ENCODE results near the gene FMN1. TPM values are rescaled to one million over a fixed set of nuclear protein-coding genes. Genes with fewer than 3 reads are reported as not detected.

FMN1 gene
- total RNA-seq, 1 donor from 2014 or later, result 1.6 TPM

GRCh38 chr15:33183334-33183733 lies 11.2 kb downstream of the FMN1 start:
- Mint-ChIP-seq H3K36me3 (no peaks in the 10 kb centered on the region), H3K27me3 (ENCODE audit: low read depth) (no peaks in the 10 kb centered on the region), H3K9me3 (no peaks in the 10 kb centered on the region), H3K4me1 (no peaks in the 10 kb centered on the region), H3K27ac (no peak overlapping the region), H3K4me3 (no peak overlapping the region)
- no peak for TF ChIP-seq CTCF (IDR thresholded peaks at IDR 0.05; ENCODE audit: unreplicated experiment)
- DNase-seq (ENCODE audit: low spot score in 2 of 2, unreplicated experiment in 2 of 2), result no peak

GRCh38 chr15:33182926-33183325 lies 11.6 kb downstream of the FMN1 start:
- Mint-ChIP-seq H3K9me3 (no peaks in the 10 kb centered on the region), H3K27me3 (ENCODE audit: low read depth) (no peaks in the 10 kb centered on the region), H3K36me3 (no peaks in the 10 kb centered on the region), H3K4me3 (no peak overlapping the region), H3K27ac (no peak overlapping the region), H3K4me1 (no peaks in the 10 kb centered on the region)
- DNase-seq (ENCODE audit: low spot score in 2 of 2, unreplicated experiment in 2 of 2), result no peak
- no peak for TF ChIP-seq CTCF (IDR thresholded peaks at IDR 0.05; ENCODE audit: unreplicated experiment)

GRCh38 chr15:33182278-33182905 lies 12.1 kb downstream of the FMN1 start:
- TF ChIP-seq CTCF (IDR thresholded peaks at IDR 0.05; ENCODE audit: unreplicated experiment), result no peak

GRCh38 chr15:33179874-33180273 lies 14.6 kb downstream of the FMN1 start:
- H3K9me3 Mint-ChIP-seq, result no peaks in the 10 kb centered on the region
- no peak for DNase-seq (ENCODE audit: low spot score in 2 of 2, unreplicated experiment in 2 of 2)
- H3K4me1 Mint-ChIP-seq, result no peaks in the 10 kb centered on the region
- H3K36me3 Mint-ChIP-seq, result no peaks in the 10 kb centered on the region
- H3K27ac Mint-ChIP-seq, result no peak overlapping the region
- TF ChIP-seq CTCF (IDR thresholded peaks at IDR 0.05; ENCODE audit: unreplicated experiment), result no peak
- H3K27me3 Mint-ChIP-seq (ENCODE audit: low read depth), result no peaks in the 10 kb centered on the region
- H3K4me3 Mint-ChIP-seq, result no peak overlapping the region

More at GRCh38 chr15:33182278-33182905, 12.1 kb downstream of the FMN1 start:
- no peak overlapping the region for H3K4me3 Mint-ChIP-seq
- no peaks in the 10 kb centered on the region for H3K36me3 Mint-ChIP-seq
- H3K4me1 Mint-ChIP-seq, result no peaks in the 10 kb centered on the region
- H3K27ac Mint-ChIP-seq, result no peak overlapping the region
- no peak for DNase-seq (ENCODE audit: low spot score in 2 of 2, unreplicated experiment in 2 of 2)
- no peaks in the 10 kb centered on the region for H3K27me3 Mint-ChIP-seq (ENCODE audit: low read depth)
- H3K9me3 Mint-ChIP-seq, result no peaks in the 10 kb centered on the region

- Mint-ChIP-seq H3K36me3 (no peaks in the 10 kb centered on the region), H3K4me1 (no peaks in the 10 kb centered on the region), H3K9me3 (no peaks in the 10 kb centered on the region), H3K4me3 (no peak overlapping the region), H3K27me3 (ENCODE audit: low read depth) (no peaks in the 10 kb centered on the region), H3K27ac (no peak overlapping the region)
- DNase-seq (ENCODE audit: low spot score in 2 of 2, unreplicated experiment in 2 of 2), result no peak
- no peak for TF ChIP-seq CTCF (IDR thresholded peaks at IDR 0.05; ENCODE audit: unreplicated experiment)
These were observed 23.3 kb downstream of the FMN1 start for GRCh38 chr15:33171202-33171601.

GRCh38 chr15:33169625-33170024 lies 24.9 kb downstream of the FMN1 start:
- no peak for TF ChIP-seq CTCF (IDR thresholded peaks at IDR 0.05; ENCODE audit: unreplicated experiment)
- Mint-ChIP-seq H3K9me3 (no peaks in the 10 kb centered on the region), H3K27ac (no peak overlapping the region), H3K4me1 (no peaks in the 10 kb centered on the region), H3K36me3 (no peaks in the 10 kb centered on the region), H3K4me3 (no peak overlapping the region), H3K27me3 (ENCODE audit: low read depth) (no peaks in the 10 kb centered on the region)
- no peak for DNase-seq (ENCODE audit: low spot score in 2 of 2, unreplicated experiment in 2 of 2)

Data from mesothelial cell of epicardium (in vitro differentiated cells).